CD4-positive, alpha-beta T cell treated with Interferon alpha-2 for 1 hour (primary cell): Measurements from ENCODE around the gene RALGDS.
"Not testable (repeated sequence)": the region's sequence is repeated elsewhere in the genome, so short reads cannot be mapped to it uniquely, and the experiment has no call there.

Source experiments
- DNase-seq, 2 donors: peaks; one replicate each; pipeline ENCODE4 v3.0.0-alpha.2; 2020 to 2022

The RALGDS gene

GRCh38 chr9:133063500-133064231 lies 57.4 kb downstream of the RALGDS start:
- no peak for DNase-seq

GRCh38 chr9:133063159-133063499 lies 57.9 kb downstream of the RALGDS start:
- no peak for DNase-seq

GRCh38 chr9:133062569-133062968 lies 58.5 kb downstream of the RALGDS start:
- DNase-seq, result not testable (repeated sequence)

- not testable (repeated sequence) for DNase-seq
Measured at GRCh38 chr9:133061764-133062145, 59.3 kb downstream of the RALGDS start, which contains the start of gene CEL. CEL (plus strand) TSS chr9:133061981; CDS start chr9:133062003, 22 bp downstream.

- DNase-seq, result not testable (repeated sequence)
Measured at GRCh38 chr9:133061019-133061763, 59.8 kb downstream of the RALGDS start.

GRCh38 chr9:133060417-133060841 lies 60.6 kb downstream of the RALGDS start:
- DNase-seq, result no peak

GRCh38 chr9:133059623-133060022 lies 61.4 kb downstream of the RALGDS start:
- no peak for DNase-seq

- no peak for DNase-seq
Measured at GRCh38 chr9:133058550-133059320, 62.3 kb downstream of the RALGDS start.

GRCh38 chr9:133058071-133058470 lies 63.0 kb downstream of the RALGDS start:
- DNase-seq, result no peak

- no peak for DNase-seq
Measured at GRCh38 chr9:133057553-133057952, 63.5 kb downstream of the RALGDS start.

GRCh38 chr9:133057006-133057405 lies 64.0 kb downstream of the RALGDS start:
- peak; percentile 10 to 21 for DNase-seq

- DNase-seq, result no peak
Measured at GRCh38 chr9:133056533-133056932, 64.5 kb downstream of the RALGDS start.

GRCh38 chr9:133055788-133056420 lies 65.1 kb downstream of the RALGDS start:
- no peak for DNase-seq

GRCh38 chr9:133054966-133055365 lies 66.1 kb downstream of the RALGDS start:
- no peak for DNase-seq

- DNase-seq, result no peak
Measured at GRCh38 chr9:133054194-133054890, 66.7 kb downstream of the RALGDS start.

- no peak for DNase-seq
Measured at GRCh38 chr9:133051966-133052539, 69.0 kb downstream of the RALGDS start.

- no peak for DNase-seq
Measured at GRCh38 chr9:133051281-133051900, 69.6 kb downstream of the RALGDS start.

GRCh38 chr9:133050781-133051180 lies 70.3 kb downstream of the RALGDS start:
- no peak for DNase-seq

- no peak for DNase-seq
Measured at GRCh38 chr9:133050142-133050541, 70.9 kb downstream of the RALGDS start.

- DNase-seq, result no peak
Measured at GRCh38 chr9:133049043-133049442, 72.0 kb downstream of the RALGDS start.

GRCh38 chr9:133048595-133048994 lies 72.4 kb downstream of the RALGDS start:
- peak in 1 of 2 donors; percentile 40 for DNase-seq
